Measurements from ENCODE around the gene C12orf42.

GRCh38 chr12:103279444-103279843 lies 216.3 kb downstream of the C12orf42 start:
- no peak for TF ChIP-seq CTCF (conservative IDR thresholded peaks at IDR 0.05; ENCODE audit: low read length)
- TF ChIP-seq EZH2phosphoT487 (IDR thresholded peaks at IDR 0.05; ENCODE audit: borderline replicate concordance) = no peak

Measured in Loucy (cell line).